A204.1 (cell line): ENCODE data around the gene MCF2.
"Not testable (repeated sequence)": the region's sequence is repeated elsewhere in the genome, so short reads cannot be mapped to it uniquely, and the experiment has no call there.

ENCODE experiments used
- FAIRE-seq: peaks from 2 replicates; lab custom pipeline; 2012; peaks lifted over from hg19 to GRCh38; lab: Jason Lieb, UNC

Gene MCF2

GRCh38 chrX:139708067-139708466 is at the start of gene MCF2:
Gene MCF2, minus strand, starts transcription at chrX:139708167. Its CDS starts 56,423 bp downstream, at chrX:139651744.
- FAIRE-seq, result no peak

- FAIRE-seq, result no peak
These were observed 43.1 kb upstream of the MCF2 start for GRCh38 chrX:139751053-139751452.

GRCh38 chrX:139750390-139750789 is 42.4 kb upstream of the MCF2 start:
- no peak for FAIRE-seq

GRCh38 chrX:139739138-139739537 is 31.2 kb upstream of the MCF2 start:
- no peak for FAIRE-seq

- FAIRE-seq, result no peak
These were observed 30.6 kb upstream of the MCF2 start for GRCh38 chrX:139738581-139738980.

- no peak for FAIRE-seq
These were observed 28.2 kb upstream of the MCF2 start for GRCh38 chrX:139736151-139736550.

- FAIRE-seq, result no peak
These were observed 27.0 kb upstream of the MCF2 start for GRCh38 chrX:139734996-139735395.

GRCh38 chrX:139725720-139726119 is 17.8 kb upstream of the MCF2 start:
- no peak for FAIRE-seq

GRCh38 chrX:139724626-139725025 is 16.7 kb upstream of the MCF2 start:
- FAIRE-seq, result no peak

- no peak for FAIRE-seq
These were observed 13.0 kb upstream of the MCF2 start for GRCh38 chrX:139720979-139721378.

- no peak for FAIRE-seq
These were observed 12.2 kb upstream of the MCF2 start for GRCh38 chrX:139720136-139720535.

- no peak for FAIRE-seq
These were observed 5.3 kb downstream of the MCF2 start for GRCh38 chrX:139702658-139703057.

GRCh38 chrX:139692908-139693307 is 15.1 kb downstream of the MCF2 start:
- no peak for FAIRE-seq

GRCh38 chrX:139692506-139692849 is 15.5 kb downstream of the MCF2 start:
- FAIRE-seq, result no peak

- no peak for FAIRE-seq
These were observed 16.0 kb downstream of the MCF2 start for GRCh38 chrX:139691843-139692505.

GRCh38 chrX:139691493-139691842 is 16.5 kb downstream of the MCF2 start:
- no peak for FAIRE-seq

GRCh38 chrX:139685175-139685574 is 22.8 kb downstream of the MCF2 start:
- FAIRE-seq, result not testable (repeated sequence)

- FAIRE-seq, result no peak
These were observed 27.6 kb downstream of the MCF2 start for GRCh38 chrX:139680356-139680755.

GRCh38 chrX:139647597-139647996 is 60.4 kb downstream of the MCF2 start:
- no peak for FAIRE-seq

GRCh38 chrX:139642241-139642927 is 65.6 kb downstream of the MCF2 start:
- FAIRE-seq, result no peak

GRCh38 chrX:139640259-139640658 is 67.7 kb downstream of the MCF2 start:
- no peak for FAIRE-seq

- no peak for FAIRE-seq
These were observed 68.7 kb downstream of the MCF2 start for GRCh38 chrX:139639253-139639652.

GRCh38 chrX:139600105-139600504 is 107.9 kb downstream of the MCF2 start:
- FAIRE-seq, result no peak

- no peak for FAIRE-seq
These were observed 111.9 kb downstream of the MCF2 start for GRCh38 chrX:139596068-139596467.
